ENCODE data around the gene TBX6. TPM values are rescaled to one million over a fixed set of nuclear protein-coding genes. Genes with fewer than 3 reads are reported as not detected.
A peak's percentile ranks its signal among the peaks of the same experiment; 100 is the strongest.

Gene TBX6
- total RNA-seq, 1 experiment from 2014 or later = 1.4 TPM

DNA sequence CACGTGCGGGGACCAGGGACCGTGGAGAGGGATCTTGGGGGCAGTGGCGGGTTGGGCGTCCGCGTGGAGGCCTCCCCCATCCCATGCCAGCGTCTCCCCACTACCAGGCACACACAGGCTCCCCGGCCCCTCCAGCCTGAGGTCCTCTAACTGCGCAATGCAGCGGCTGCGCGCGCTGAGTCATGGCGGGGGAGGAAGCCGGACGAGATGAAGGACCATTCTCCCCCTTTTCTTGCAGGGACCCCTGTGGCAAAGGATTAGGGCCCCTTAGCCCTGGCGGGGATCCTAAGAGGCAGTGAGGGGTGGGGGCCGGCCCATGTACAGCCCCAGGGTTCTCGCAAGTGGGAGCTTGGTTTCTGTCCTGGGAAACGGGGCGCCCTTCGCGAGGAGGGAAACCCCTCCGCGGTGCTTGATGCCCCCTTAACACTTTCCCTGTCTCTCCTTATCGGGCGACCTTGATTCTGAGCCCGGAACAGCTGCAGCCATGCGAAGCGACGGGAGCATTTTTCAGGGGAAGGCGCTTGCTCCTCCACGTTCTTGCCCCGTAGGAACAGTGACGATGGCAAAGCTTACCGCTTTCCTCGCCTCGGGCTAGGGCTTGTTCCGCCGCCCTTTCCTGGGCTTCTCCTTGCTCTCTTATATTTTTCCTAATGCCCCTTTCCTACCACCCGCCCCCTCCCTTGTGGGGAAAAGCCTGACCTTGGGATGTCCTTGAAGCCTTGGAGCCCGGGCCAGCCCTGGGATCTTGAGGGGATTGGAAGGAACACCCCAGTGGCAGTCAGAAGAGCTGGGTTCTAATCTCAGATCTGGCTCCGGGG is 25.6 kb downstream of the TBX6 start:
- ChIA-PET RAD21 (ENCODE audit: low non-redundant PET in 1 of 2, low total read pairs in 2 of 2, uncharacterized antibody in 2 of 2, unreplicated experiment in 2 of 2) (no interaction called here), POLR2A (interaction anchor here (1.2 to 2.7 kb wide), 5 partner anchors 8 to 24 kb away, joined by 4 to 13 read pairs (median 11); partner anchors contain the start of gene TBX6), CTCF (interaction anchor here (1.1 to 4.4 kb wide), 3 partner anchors 9 to 26 kb away, joined by 4 to 28 read pairs (median 10); partner anchors contain the start of genes PPP4C and TBX6)
- peaks cover 28 to 50% of the 10 kb centered on the region in 2 experiments for H3K36me3 ChIP-seq (ENCODE audit: control insufficient read depth in 1 of 2, insufficient read depth in 2 of 2, low read length in 2 of 2)
- intact Hi-C loops (cut with micrococcal nuclease) = no loop called here
- H3K27me3 ChIP-seq (ENCODE audit: insufficient read depth, low read length) = no peaks in the 10 kb centered on the region
- H2AFZ ChIP-seq (ENCODE audit: low read depth, low read length, poor library complexity, severe bottlenecking) = no peak overlapping the region
- peaks cover 19 to 43% of the 10 kb centered on the region in 2 experiments for H3K4me1 ChIP-seq (ENCODE audit: control insufficient read depth in 1 of 2, insufficient read depth in 2 of 2, low read length in 2 of 2)
- peaks cover 61% of the 10 kb centered on the region for H3K79me2 ChIP-seq (ENCODE audit: insufficient read depth, low read length)
- ATAC-seq = peak; percentile 4
- no peaks in the 10 kb centered on the region for H3K9me3 ChIP-seq (ENCODE audit: control insufficient read depth in 1 of 2, insufficient read depth in 1 of 2, low read depth in 1 of 2, low read length in 2 of 2)
- no peak for DNase-seq (ENCODE audit: low read depth, low spot score)
- H3K27ac ChIP-seq (ENCODE audit: low read depth, low read length) = peak overlapping the region; percentile 100
- no peak for TF ChIP-seq SRF (IDR thresholded peaks at IDR 0.05; ENCODE audit: low read depth)
- BruUV-seq (replicated peaks) = TSS peak; percentile 54
- peaks cover 8% of the 10 kb centered on the region; the same call in 1 of the 2 replicates for H4K20me1 ChIP-seq (ENCODE audit: insufficient read depth)
- no peaks in the 10 kb centered on the region for H3K9me2 ChIP-seq (ENCODE audit: insufficient read depth)
- H3K4me2 ChIP-seq (ENCODE audit: low read length) = peak overlapping the region; percentile 95
- H3K9ac ChIP-seq (ENCODE audit: low read length) = peak overlapping the region; percentile 99
- peak overlapping the region; percentile 98 for H3K4me3 ChIP-seq (replicated peaks in 1 of 2; ENCODE audit: low read depth in 1 of 2, low read length in 2 of 2)

DNA sequence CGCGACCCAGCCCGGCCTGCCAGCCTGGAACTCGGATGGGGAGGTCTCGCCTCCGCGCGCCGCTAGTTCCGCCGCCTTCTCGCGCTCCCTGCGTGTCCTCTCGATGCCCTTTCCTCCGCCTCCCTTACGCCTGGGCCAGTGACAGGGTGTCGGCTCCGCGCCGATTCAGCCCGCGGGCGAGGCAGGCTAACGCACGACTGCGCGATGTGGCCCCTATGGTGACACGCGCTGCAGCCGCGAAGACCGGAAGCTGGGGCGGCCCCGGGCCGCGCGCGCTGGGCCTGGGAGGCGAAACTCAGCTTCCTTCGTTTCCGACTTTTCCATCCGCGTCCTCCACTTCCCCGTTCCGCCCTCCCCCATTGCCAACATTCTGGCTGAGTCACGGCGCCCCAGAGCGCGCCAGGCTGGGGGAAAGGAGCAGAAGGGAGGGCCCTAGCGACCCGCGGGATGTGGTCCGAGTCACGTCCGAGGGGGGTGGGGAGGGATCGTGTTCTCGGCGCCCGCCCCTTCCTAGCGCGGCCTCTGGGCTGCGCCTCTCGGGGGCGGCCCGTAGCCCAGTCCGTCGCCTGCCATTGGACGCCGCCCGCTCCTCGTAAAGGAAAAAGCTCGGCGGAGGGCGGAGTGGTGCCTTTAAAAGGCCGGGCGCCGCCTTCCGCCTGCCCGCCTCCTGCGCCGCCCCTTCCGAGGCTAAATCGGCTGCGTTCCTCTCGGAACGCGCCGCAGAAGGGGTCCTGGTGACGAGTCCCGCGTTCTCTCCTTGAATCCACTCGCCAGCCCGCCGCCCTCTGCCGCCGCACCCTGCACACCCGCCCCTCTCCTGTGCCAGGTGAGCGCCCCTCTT is 26.4 kb downstream of the TBX6 start, which contains the start of gene ALDOA:
Gene ALDOA (plus strand): TSS at position 659 of the 841 bp plus-strand sequence. CDS start 1,138 bp downstream, outside the sequence.
- Histone ChIP-seq H3K9ac (ENCODE audit: low read length) (peak within 1 kb of the TSS; percentile 99), H2AFZ (ENCODE audit: low read depth, low read length, poor library complexity, severe bottlenecking) (no peak within 1 kb of the TSS), H3K4me1 (ENCODE audit: control insufficient read depth in 1 of 2, insufficient read depth in 2 of 2, low read length in 2 of 2) (peaks cover 25 to 50% of the 10 kb centered on the region in 2 experiments), H3K9me3 (ENCODE audit: control insufficient read depth in 1 of 2, insufficient read depth in 1 of 2, low read depth in 1 of 2, low read length in 2 of 2) (no peaks in the 10 kb centered on the region), H3K79me2 (ENCODE audit: insufficient read depth, low read length) (peaks cover 56% of the 10 kb centered on the region), H3K4me2 (ENCODE audit: low read length) (peak within 1 kb of the TSS; percentile 95), H3K9me2 (ENCODE audit: insufficient read depth) (no peaks in the 10 kb centered on the region), H4K20me1 (ENCODE audit: insufficient read depth) (peaks cover 8% of the 10 kb centered on the region; the same call in 1 of the 2 replicates), H3K4me3 (replicated peaks in 1 of 2; ENCODE audit: low read depth in 1 of 2, low read length in 2 of 2) (peak within 1 kb of the TSS; percentile 98), H3K27ac (ENCODE audit: low read depth, low read length) (peak within 1 kb of the TSS; percentile 100), H3K27me3 (ENCODE audit: insufficient read depth, low read length) (no peaks in the 10 kb centered on the region), H3K36me3 (ENCODE audit: control insufficient read depth in 1 of 2, insufficient read depth in 2 of 2, low read length in 2 of 2) (peaks cover 25 to 42% of the 10 kb centered on the region in 2 experiments)
- RAD21 ChIA-PET (ENCODE audit: low non-redundant PET in 1 of 2, low total read pairs in 2 of 2, uncharacterized antibody in 2 of 2, unreplicated experiment in 2 of 2) = no interaction called here
- CTCF ChIA-PET = interaction anchor here (1.1 to 4.4 kb wide), 3 partner anchors 10 to 27 kb away, joined by 4 to 28 read pairs (median 10); partner anchors contain the start of genes PPP4C and TBX6
- intact Hi-C loops (cut with micrococcal nuclease) = no loop called here
- DNase-seq (ENCODE audit: low read depth, low spot score) = peak; percentile 93
- POLR2A ChIA-PET = interaction anchor here (1.2 to 2.7 kb wide), 5 partner anchors 9 to 25 kb away, joined by 4 to 13 read pairs (median 11); partner anchors contain the start of gene TBX6
- TSS peak; percentile 81 for BruUV-seq (replicated peaks)
- ATAC-seq = peak; percentile 85
- TF ChIP-seq, protein P1, sequence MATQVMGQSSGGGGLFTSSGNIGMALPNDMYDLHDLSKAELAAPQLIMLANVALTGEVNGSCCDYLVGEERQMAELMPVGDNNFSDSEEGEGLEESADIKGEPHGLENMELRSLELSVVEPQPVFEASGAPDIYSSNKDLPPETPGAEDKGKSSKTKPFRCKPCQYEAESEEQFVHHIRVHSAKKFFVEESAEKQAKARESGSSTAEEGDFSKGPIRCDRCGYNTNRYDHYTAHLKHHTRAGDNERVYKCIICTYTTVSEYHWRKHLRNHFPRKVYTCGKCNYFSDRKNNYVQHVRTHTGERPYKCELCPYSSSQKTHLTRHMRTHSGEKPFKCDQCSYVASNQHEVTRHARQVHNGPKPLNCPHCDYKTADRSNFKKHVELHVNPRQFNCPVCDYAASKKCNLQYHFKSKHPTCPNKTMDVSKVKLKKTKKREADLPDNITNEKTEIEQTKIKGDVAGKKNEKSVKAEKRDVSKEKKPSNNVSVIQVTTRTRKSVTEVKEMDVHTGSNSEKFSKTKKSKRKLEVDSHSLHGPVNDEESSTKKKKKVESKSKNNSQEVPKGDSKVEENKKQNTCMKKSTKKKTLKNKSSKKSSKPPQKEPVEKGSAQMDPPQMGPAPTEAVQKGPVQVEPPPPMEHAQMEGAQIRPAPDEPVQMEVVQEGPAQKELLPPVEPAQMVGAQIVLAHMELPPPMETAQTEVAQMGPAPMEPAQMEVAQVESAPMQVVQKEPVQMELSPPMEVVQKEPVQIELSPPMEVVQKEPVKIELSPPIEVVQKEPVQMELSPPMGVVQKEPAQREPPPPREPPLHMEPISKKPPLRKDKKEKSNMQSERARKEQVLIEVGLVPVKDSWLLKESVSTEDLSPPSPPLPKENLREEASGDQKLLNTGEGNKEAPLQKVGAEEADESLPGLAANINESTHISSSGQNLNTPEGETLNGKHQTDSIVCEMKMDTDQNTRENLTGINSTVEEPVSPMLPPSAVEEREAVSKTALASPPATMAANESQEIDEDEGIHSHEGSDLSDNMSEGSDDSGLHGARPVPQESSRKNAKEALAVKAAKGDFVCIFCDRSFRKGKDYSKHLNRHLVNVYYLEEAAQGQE (IDR thresholded peaks at IDR 0.05; ENCODE audit: low read depth) = no peak
- no peak for TF ChIP-seq ELF1 (IDR thresholded peaks at IDR 0.05; ENCODE audit: borderline replicate concordance, low read depth)
- peak; percentile 40 for TF ChIP-seq POLR2A (IDR thresholded peaks at IDR 0.05; ENCODE audit: borderline replicate concordance, extremely low read depth, insufficient read depth, insufficient read length)
- TF ChIP-seq, protein P2, sequence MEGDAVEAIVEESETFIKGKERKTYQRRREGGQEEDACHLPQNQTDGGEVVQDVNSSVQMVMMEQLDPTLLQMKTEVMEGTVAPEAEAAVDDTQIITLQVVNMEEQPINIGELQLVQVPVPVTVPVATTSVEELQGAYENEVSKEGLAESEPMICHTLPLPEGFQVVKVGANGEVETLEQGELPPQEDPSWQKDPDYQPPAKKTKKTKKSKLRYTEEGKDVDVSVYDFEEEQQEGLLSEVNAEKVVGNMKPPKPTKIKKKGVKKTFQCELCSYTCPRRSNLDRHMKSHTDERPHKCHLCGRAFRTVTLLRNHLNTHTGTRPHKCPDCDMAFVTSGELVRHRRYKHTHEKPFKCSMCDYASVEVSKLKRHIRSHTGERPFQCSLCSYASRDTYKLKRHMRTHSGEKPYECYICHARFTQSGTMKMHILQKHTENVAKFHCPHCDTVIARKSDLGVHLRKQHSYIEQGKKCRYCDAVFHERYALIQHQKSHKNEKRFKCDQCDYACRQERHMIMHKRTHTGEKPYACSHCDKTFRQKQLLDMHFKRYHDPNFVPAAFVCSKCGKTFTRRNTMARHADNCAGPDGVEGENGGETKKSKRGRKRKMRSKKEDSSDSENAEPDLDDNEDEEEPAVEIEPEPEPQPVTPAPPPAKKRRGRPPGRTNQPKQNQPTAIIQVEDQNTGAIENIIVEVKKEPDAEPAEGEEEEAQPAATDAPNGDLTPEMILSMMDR (IDR thresholded peaks at IDR 0.05 in 2 of 3, conservative IDR thresholded peaks at IDR 0.05 in 1 of 3; ENCODE audit: borderline replicate concordance in 1 of 3, insufficient read depth in 1 of 3, low read depth in 2 of 3, low read length in 2 of 3) = no peak
- TF ChIP-seq CBX3 (IDR thresholded peaks at IDR 0.05; ENCODE audit: low read depth) = no peak
- TF ChIP-seq ZNF274 (IDR thresholded peaks at IDR 0.05; ENCODE audit: low read depth, low read length) = no peak
- TF ChIP-seq RAD21 (IDR thresholded peaks at IDR 0.05; ENCODE audit: low read depth) = no peak
- TF ChIP-seq JUND (IDR thresholded peaks at IDR 0.05) = no peak
- TF ChIP-seq SRF (IDR thresholded peaks at IDR 0.05; ENCODE audit: low read depth) = no peak
- TF ChIP-seq ZFX (IDR thresholded peaks at IDR 0.05) = peak; percentile 72
- TF ChIP-seq TCF7L2 (IDR thresholded peaks at IDR 0.05; ENCODE audit: borderline replicate concordance, extremely low read depth, insufficient read depth, insufficient read length) = peak; percentile 58

Data from HCT116 (cell line).